CD14-positive monocyte (primary cell): ENCODE data around the gene MED12L. TPM values are rescaled to one million over a fixed set of nuclear protein-coding genes. Genes with fewer than 3 reads are reported as not detected.

Experiments
- DNase-seq, 3 donors: peaks; one replicate each; pipeline ENCODE4 v3.0.0-alpha.2; 2011 to 2022
- H2AFZ ChIP-seq: 2 replicates; pipeline ENCODE4 v1.6.0; 2012; ENCODE audit warnings: mild to moderate bottlenecking, low read depth, low read length, inconsistent platforms; ENCODE audit not compliant: insufficient read depth, poor library complexity, severe bottlenecking
- H3K27ac ChIP-seq, 2 donors: 1 replicate in 1 of 2; 2 replicates in 1 of 2; pipeline ENCODE4 v1.5.1; 2012 to 2013; ENCODE audit warnings: low read length in 2 of 2, control low read depth in 1 of 2, inconsistent platforms in 1 of 2, low read depth in 1 of 2, mild to moderate bottlenecking in 1 of 2
- H3K27me3 ChIP-seq, 2 donors: one replicate each; pipeline versions ENCODE4 v1.6.0 to v1.6.1; 2011 to 2013; ENCODE audit warnings: low read length in 2 of 2; ENCODE audit not compliant: control insufficient read depth in 2 of 2, insufficient read depth in 2 of 2
- H3K36me3 ChIP-seq, 2 donors: replicated peaks in 1 of 2; 1 replicate in 1 of 2; 2 replicates in 1 of 2; pipeline versions ENCODE4 v1.5.1 to v1.6.1; 2012 to 2013; ENCODE audit warnings: low read length in 2 of 2, control low read depth in 1 of 2, inconsistent platforms in 1 of 2, mild to moderate bottlenecking in 1 of 2; ENCODE audit not compliant: insufficient read depth in 2 of 2, control insufficient read depth in 1 of 2
- H3K4me1 ChIP-seq, 2 donors: 1 replicate in 1 of 2; 2 replicates in 1 of 2; pipeline versions ENCODE4 v1.5.1 to v1.6.1; 2012 to 2013; ENCODE audit warnings: low read length in 2 of 2, control low read depth in 1 of 2, inconsistent platforms in 1 of 2, mild to moderate bottlenecking in 1 of 2, moderate library complexity in 1 of 2; ENCODE audit not compliant: insufficient read depth in 2 of 2, control insufficient read depth in 1 of 2
- H3K4me2 ChIP-seq: replicated peaks from 2 replicates; pipeline ENCODE3; 2012; ENCODE audit warnings: low read length, moderate library complexity, mild to moderate bottlenecking; ENCODE audit not compliant: poor library complexity, severe bottlenecking; ENCODE audit errors: extremely low read depth
- H3K4me3 ChIP-seq, 3 experiments: fragments of 200-600 bp in 1 of 3; sonication (generic) in 1 of 3; replicated peaks in 1 of 3; 1 replicate in 2 of 3; 2 replicates in 1 of 3; pipeline ENCODE4 v1.5.1; 2011 to 2013; ENCODE audit warnings: low read length in 3 of 3, mild to moderate bottlenecking in 3 of 3, control low read depth in 2 of 3, low read depth in 2 of 3, inconsistent platforms in 1 of 3, moderate library complexity in 1 of 3
- H3K79me2 ChIP-seq: 2 replicates; pipeline ENCODE4 v1.6.0; 2012; ENCODE audit warnings: mild to moderate bottlenecking, control low read depth, inconsistent platforms, low read length, moderate library complexity; ENCODE audit not compliant: insufficient read depth
- H3K9ac ChIP-seq: 2 replicates; pipeline ENCODE4 v1.6.0; 2017; ENCODE audit warnings: low read length, mild to moderate bottlenecking; ENCODE audit not compliant: insufficient read depth, poor library complexity, severe bottlenecking
- H3K9me3 ChIP-seq, 2 donors: replicated peaks in 1 of 2; 1 replicate in 1 of 2; 2 replicates in 1 of 2; pipeline versions ENCODE4 v1.5.1 to v1.6.1; 2012 to 2013; ENCODE audit warnings: low read length in 2 of 2, control low read depth in 1 of 2; ENCODE audit not compliant: control insufficient read depth in 1 of 2, insufficient read depth in 1 of 2
- H4K20me1 ChIP-seq: 2 replicates; pipeline ENCODE4 v1.6.0; 2012; ENCODE audit warnings: mild to moderate bottlenecking, low read length, control low read depth, moderate library complexity; ENCODE audit not compliant: insufficient read depth
- H3K27ac Mint-ChIP-seq, 7 donors: one replicate each; pipeline ENCODE4 v1.8.0; 2020; ENCODE audit warnings: mild to moderate bottlenecking in 7 of 7, mixed read lengths in 7 of 7, moderate library complexity in 6 of 7, inconsistent platforms in 2 of 7
- H3K27me3 Mint-ChIP-seq, 3 donors: one replicate each; pipeline ENCODE4 v1.8.0; 2021 to 2022; ENCODE audit warnings: low read depth in 3 of 3, mild to moderate bottlenecking in 3 of 3, mixed read lengths in 3 of 3, moderate library complexity in 3 of 3, inconsistent platforms in 1 of 3
- H3K36me3 Mint-ChIP-seq, 2 donors: one replicate each; pipeline ENCODE4 v1.8.0; 2020; ENCODE audit warnings: mixed read lengths in 2 of 2, inconsistent platforms in 1 of 2, mild to moderate bottlenecking in 1 of 2
- H3K4me1 Mint-ChIP-seq: one replicate; pipeline ENCODE4 v1.8.0; 2020; ENCODE audit warnings: mild to moderate bottlenecking, mixed read lengths
- H3K4me3 Mint-ChIP-seq, 2 donors: one replicate each; pipeline ENCODE4 v1.8.0; 2020; ENCODE audit warnings: mild to moderate bottlenecking in 2 of 2, mixed read lengths in 2 of 2, moderate library complexity in 1 of 2
- H3K9me3 Mint-ChIP-seq, 7 donors: one replicate each; pipeline ENCODE4 v1.8.0; 2020 to 2022; ENCODE audit warnings: mixed read lengths in 7 of 7, mild to moderate bottlenecking in 6 of 7, moderate library complexity in 6 of 7, inconsistent platforms in 2 of 7
- CTCF ChIP-seq: fragments of 200-600 bp; IDR thresholded peaks from one replicate; pipeline ENCODE4 v1.8.0; 2022; ENCODE audit warnings: antibody characterized with exemption, mild to moderate bottlenecking
- WGBS: methylation state at CpG from one replicate; pipeline ENCODE4 v1.1.5; 2013; ENCODE audit warnings: missing lambda C conversion rate; ENCODE audit not compliant: insufficient coverage; 5-methylcytosine and 5-hydroxymethylcytosine counted together
- intact Hi-C, 2 donors: fragments of 100-400 bp; cut with micrococcal nuclease; formaldehyde crosslinking; loops; one replicate each; pipeline versions ENCODE4 v1.15.0 to v1.15.1; 2023
- polyA plus RNA-seq, 3 donors: library from polyadenylated mRNA; depleted of rRNA in 1 of 3; unstranded in 2 of 3; stranded (reverse) in 1 of 3; fragments of 300-500 nt in 2 of 3; fragments of >200 nt in 1 of 3; fragmentation: Illumina TruSeq in 2 of 3; gene quantifications; 1 replicate in 2 of 3; 2 replicates in 1 of 3; pipeline ENCODE4 v1.2.3, GENCODE V29; 2012 to 2021

Gene MED12L
- polyA plus RNA-seq, 3 donors: 0.12 to 0.29 TPM; not detected in 1

GRCh38 chr3:151315846-151316245 lies 230.4 kb downstream of the MED12L start:
- DNase-seq: no peak
- H3K27me3 Mint-ChIP-seq: peaks cover 0 to 2% (median 0%) of the 10 kb centered on the region in 3 donors
- H3K27ac Mint-ChIP-seq: no peak overlapping the region
- no peak overlapping the region for H3K4me3 ChIP-seq
- H3K9ac ChIP-seq: no peak overlapping the region
- intact Hi-C loops: no loop called here
- no peak overlapping the region for H3K27ac ChIP-seq
- H4K20me1 ChIP-seq: no peaks in the 10 kb centered on the region
- TF ChIP-seq CTCF: no peak
- H3K36me3 ChIP-seq: no peaks in the 10 kb centered on the region
- H3K4me3 Mint-ChIP-seq: no peak overlapping the region
- H3K79me2 ChIP-seq: no peaks in the 10 kb centered on the region
- no CpG with 5 or more reads among the region's 2 CpGs for WGBS
- H3K9me3 Mint-ChIP-seq: no peaks in the 10 kb centered on the region
- H3K9me3 ChIP-seq: no peaks in the 10 kb centered on the region
- peaks cover 33% of the 10 kb centered on the region for H3K4me1 Mint-ChIP-seq
- H3K36me3 Mint-ChIP-seq: no peaks in the 10 kb centered on the region
- no peak overlapping the region for H3K4me2 ChIP-seq
- H3K27me3 ChIP-seq: no peaks in the 10 kb centered on the region
- H3K4me1 ChIP-seq: peaks cover 27 to 32% of the 10 kb centered on the region in 2 donors
- no peak overlapping the region for H2AFZ ChIP-seq

- no peak within 1 kb of the TSS for H3K27ac Mint-ChIP-seq
- no peak within 1 kb of the TSS for H3K27ac ChIP-seq
- no peak for DNase-seq
- no peak for TF ChIP-seq CTCF
- intact Hi-C loops: no loop called here
- no peak within 1 kb of the TSS for H3K4me3 Mint-ChIP-seq
- H2AFZ ChIP-seq: no peak within 1 kb of the TSS
- H3K4me1 ChIP-seq: peaks cover 32 to 38% of the 10 kb centered on the region in 2 donors
- H4K20me1 ChIP-seq: no peaks in the 10 kb centered on the region
- no peaks in the 10 kb centered on the region for H3K79me2 ChIP-seq
- WGBS: no CpG with 5 or more reads among the region's 7 CpGs
- no peaks in the 10 kb centered on the region for H3K27me3 ChIP-seq
- no peak within 1 kb of the TSS for H3K4me3 ChIP-seq
- no peak within 1 kb of the TSS for H3K9ac ChIP-seq
- peaks cover 0 to 2% (median 0%) of the 10 kb centered on the region in 3 donors for H3K27me3 Mint-ChIP-seq
- no peaks in the 10 kb centered on the region for H3K9me3 Mint-ChIP-seq
- H3K9me3 ChIP-seq: no peaks in the 10 kb centered on the region
- no peaks in the 10 kb centered on the region for H3K36me3 Mint-ChIP-seq
- H3K4me2 ChIP-seq: no peak within 1 kb of the TSS
- peaks cover 37% of the 10 kb centered on the region for H3K4me1 Mint-ChIP-seq
- no peaks in the 10 kb centered on the region for H3K36me3 ChIP-seq
Measured at GRCh38 chr3:151316267-151316991, 231.0 kb downstream of the MED12L start, which contains the start of gene GPR87. Gene GPR87, minus strand, starts transcription at chr3:151316820. Its CDS starts 16,720 bp downstream, at chr3:151300100.
